Measurements from ENCODE around the gene ALOXE3.

Gene ALOXE3

GRCh38 chr17:8089728-8090127 lies 28.6 kb downstream of the ALOXE3 start:
- DNase-seq (ENCODE audit: low read depth, low spot score), result no peak
- CTCF ChIA-PET, result interaction anchor here (1.8 to 17.0 kb wide), 5 partner anchors 13 to 29 kb away, joined by 10 to 244 read pairs (median 168); partner anchors contain the start of gene ALOXE3
- POLR2A ChIA-PET, result no interaction called here
- H3K4me3 ChIP-seq (ENCODE audit: low read depth, low read length), result no peak overlapping the region
- no peak for TF ChIP-seq CTCF (IDR thresholded peaks at IDR 0.05; ENCODE audit: insufficient read depth, low read length, missing control alignments)

GRCh38 chr17:8087952-8088230 lies 30.4 kb downstream of the ALOXE3 start:
- TF ChIP-seq CTCF (IDR thresholded peaks at IDR 0.05; ENCODE audit: insufficient read depth, low read length, missing control alignments), result no peak
- no peak overlapping the region for H3K4me3 ChIP-seq (ENCODE audit: low read depth, low read length)
- ChIA-PET POLR2A (no interaction called here), CTCF (interaction anchor here (1.4 to 17.0 kb wide), 5 partner anchors 11 to 30 kb away, joined by 4 to 244 read pairs (median 168); partner anchors contain the start of gene ALOXE3)
- DNase-seq (ENCODE audit: low read depth, low spot score), result no peak

- POLR2A ChIA-PET, result interaction anchor here (1.5 kb wide), 1 partner anchor 33 kb away, joined by 5 read pairs; no protein-coding TSS in a partner anchor
- CTCF ChIA-PET, result interaction anchor here (9.8 to 17.0 kb wide), 4 partner anchors 10 to 30 kb away, joined by 165 to 244 read pairs (median 171); partner anchors contain the start of gene ALOXE3
- no peak for DNase-seq (ENCODE audit: low read depth, low spot score)
Measured at GRCh38 chr17:8087075-8087951, 31.0 kb downstream of the ALOXE3 start, which contains the start of gene ALOX12B. TSS of gene ALOX12B (minus strand) at chr17:8087716. CDS start at chr17:8087442, 274 bp downstream.

GRCh38 chr17:8084250-8084649 lies 34.1 kb downstream of the ALOXE3 start:
- no peak for TF ChIP-seq CTCF (IDR thresholded peaks at IDR 0.05; ENCODE audit: insufficient read depth, low read length, missing control alignments)
- CTCF ChIA-PET, result interaction anchor here (1.8 to 17.0 kb wide), 7 partner anchors 9 to 34 kb away, joined by 7 to 216 read pairs (median 20); partner anchors contain the start of gene ALOXE3
- POLR2A ChIA-PET, result no interaction called here
- no peak for DNase-seq (ENCODE audit: low read depth, low spot score)
- no peak overlapping the region for H3K4me3 ChIP-seq (ENCODE audit: low read depth, low read length)

More at GRCh38 chr17:8087075-8087951, 31.0 kb downstream of the ALOXE3 start, which contains the start of gene ALOX12B:
- TF ChIP-seq CTCF (IDR thresholded peaks at IDR 0.05; ENCODE audit: insufficient read depth, low read length, missing control alignments), result no peak
- no peak within 1 kb of the TSS for H3K4me3 ChIP-seq (ENCODE audit: low read depth, low read length)

GRCh38 chr17:8082292-8082691 lies 36.0 kb downstream of the ALOXE3 start:
- no peak for DNase-seq (ENCODE audit: low read depth, low spot score)
- TF ChIP-seq CTCF (IDR thresholded peaks at IDR 0.05; ENCODE audit: insufficient read depth, low read length, missing control alignments), result no peak
- H3K4me3 ChIP-seq (ENCODE audit: low read depth, low read length), result no peak overlapping the region
- ChIA-PET CTCF (interaction anchor here (1.3 to 17.0 kb wide), 9 partner anchors 8 to 41 kb away, joined by 3 to 216 read pairs (median 10); partner anchors contain the start of gene ALOXE3), POLR2A (no interaction called here)

- CTCF ChIA-PET, result interaction anchor here (1.3 to 17.0 kb wide), 8 partner anchors 8 to 41 kb away, joined by 3 to 216 read pairs (median 26); partner anchors contain the start of gene ALOXE3
- POLR2A ChIA-PET, result no interaction called here
- H3K4me3 ChIP-seq (ENCODE audit: low read depth, low read length), result no peak overlapping the region
- TF ChIP-seq CTCF (IDR thresholded peaks at IDR 0.05; ENCODE audit: insufficient read depth, low read length, missing control alignments), result no peak
- no peak for DNase-seq (ENCODE audit: low read depth, low spot score)
Measured at GRCh38 chr17:8081876-8082275, 36.4 kb downstream of the ALOXE3 start.
